H1 (cell line): ENCODE measurements around the gene ELMO1. TPM values are rescaled to one million over a fixed set of nuclear protein-coding genes. Genes with fewer than 3 reads are reported as not detected.

Experiments used
- CEBPB ChIP-seq: IDR thresholded peaks from 2 replicates; pipeline ENCODE4 v1.6.1; 2012; ENCODE audit warnings: low read depth, low read length
- CTBP2 ChIP-seq: IDR thresholded peaks from 2 replicates; pipeline ENCODE4 v1.7.0; 2011; ENCODE audit warnings: borderline replicate concordance, mild to moderate bottlenecking, moderate library complexity, mixed read lengths, low read length; ENCODE audit not compliant: insufficient read depth, insufficient read length
- EP300 ChIP-seq, 2 experiments: IDR thresholded peaks; 1 replicate in 1 of 2; 2 replicates in 1 of 2; pipeline ENCODE4 v1.6.1; 2011 to 2012; ENCODE audit warnings: low read depth in 2 of 2, low read length in 2 of 2, mild to moderate bottlenecking in 2 of 2, borderline replicate concordance in 1 of 2, inconsistent platforms in 1 of 2, moderate library complexity in 1 of 2
- KDM5A ChIP-seq: fragments of 200-600 bp; IDR thresholded peaks from 2 replicates; pipeline ENCODE4 v1.7.1; 2012; ENCODE audit warnings: mild to moderate bottlenecking, low read length, inconsistent platforms, mixed read lengths
- SP4 ChIP-seq: IDR thresholded peaks from 2 replicates; pipeline ENCODE4 v1.6.1; 2012; ENCODE audit warnings: low read length, inconsistent platforms
- USF2 ChIP-seq: IDR thresholded peaks from 2 replicates; pipeline ENCODE4 v1.6.1; 2011; ENCODE audit warnings: low read length, improper control_type of control experiment
- polyA plus RNA-seq, 7 experiments: library from polyadenylated mRNA; depleted of rRNA in 3 of 7; stranded (reverse) in 5 of 7; unstranded in 2 of 7; fragments of >200 nt in 5 of 7; fragments of 200-250 nt in 2 of 7; gene quantifications; 1 replicate in 5 of 7; 2 replicates in 1 of 7; 4 replicates in 1 of 7; pipeline versions ENCODE4 v1.2.1 to v1.2.3, GENCODE V29; 2011 to 2013; ENCODE audit warnings: missing spikeins in 2 of 7, mixed read lengths in 2 of 7
- total RNA-seq: library from RNA; stranded (reverse); fragmentation: NEBNext Ultra II Directional; extraction: Animal tissue kit (Norgen Biotek cat#: 25700); gene quantifications from 2 replicates; pipeline ENCODE4 v1.2.1, GENCODE V29; 2021

The ELMO1 gene
- total and polyA plus RNA-seq, 2 of the 8 experiments (the other 6 are each of a cell fraction or from before 2014, with no cell fraction given): 18.4 to 21.0 TPM

GRCh38 chr7:36896956-36897590 is 551.6 kb downstream of the ELMO1 start (continued):
- TF ChIP-seq EP300 (IDR thresholded peaks at IDR 0.05; ENCODE audit: borderline replicate concordance in 1 of 2, low read depth in 2 of 2, low read length in 2 of 2) (no peak), CEBPB (no peak), KDM5A (no peak), USF2 (no peak), SP4 (no peak), CTBP2 (no peak)
